HG03571 (cell line): Measurements from ENCODE around the gene SMIM27.
"Not testable (repeated sequence)": the region's sequence is repeated elsewhere in the genome, so short reads cannot be mapped to it uniquely, and the experiment has no call there.

Experiments used
- ATAC-seq: cut with Tn5 transposase; IDR thresholded peaks from one replicate; pipeline ENCODE4 v1.9.1; 2021; ENCODE audit not compliant: unreplicated experiment

The SMIM27 gene

DNA sequence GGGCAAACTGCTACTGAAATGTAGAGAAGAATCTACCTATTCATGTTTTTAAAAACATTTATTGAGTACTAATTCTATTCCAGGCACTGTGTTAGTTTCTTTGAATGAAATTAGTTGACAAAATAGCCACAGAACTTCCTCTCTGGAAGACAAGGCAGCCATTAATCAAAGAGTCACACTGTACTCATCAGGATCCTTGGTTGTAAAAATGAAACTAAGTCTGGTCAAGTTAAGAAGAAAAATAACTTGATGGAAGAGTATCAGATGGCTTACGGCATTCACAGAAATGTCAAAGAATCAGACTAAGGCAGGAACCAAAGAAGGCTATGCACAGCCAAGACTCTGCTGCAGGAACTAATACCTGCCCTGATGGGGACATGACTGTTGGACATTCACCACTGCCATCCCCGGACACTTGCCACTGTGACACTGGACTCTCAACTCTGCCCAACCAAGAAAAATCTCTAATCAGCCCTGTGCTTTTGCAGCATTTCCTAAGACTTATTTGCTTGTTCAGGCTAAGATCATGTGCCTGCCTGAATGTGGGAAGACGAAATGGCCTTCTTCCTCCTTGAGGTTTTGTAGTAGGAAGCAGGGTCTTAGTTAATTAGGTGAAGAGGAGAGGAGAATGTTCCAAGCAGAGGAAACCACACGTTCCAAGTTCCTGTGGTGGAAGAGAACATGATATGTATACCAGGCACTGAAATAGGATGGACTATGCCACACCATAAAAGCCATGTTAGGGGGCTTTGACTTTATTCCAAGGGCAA, 44.2 kb downstream of the SMIM27 start:
- ATAC-seq = no peak

GRCh38 chr9:32596936-32597335, 44.8 kb downstream of the SMIM27 start:
- no peak for ATAC-seq

GRCh38 chr9:32599021-32599420, 46.9 kb downstream of the SMIM27 start:
- not testable (repeated sequence) for ATAC-seq
